Melanocyte of skin (primary cell): ENCODE measurements around the gene PELI3. TPM values are rescaled to one million over a fixed set of nuclear protein-coding genes. Genes with fewer than 3 reads are reported as not detected.

Experiments
- small RNA-seq, 2 donors: library from RNA; depleted of rRNA; stranded (forward); fragments of <200 nt; gene quantifications; one replicate each; pipeline ENCODE3, GENCODE V24; 2012
- total RNA-seq, 2 donors: library from RNA; depleted of rRNA; stranded (reverse); fragments of >200 nt; gene quantifications; 2 replicates each; pipeline ENCODE4 v1.2.3, GENCODE V29; 2012

PELI3 gene, protein sequence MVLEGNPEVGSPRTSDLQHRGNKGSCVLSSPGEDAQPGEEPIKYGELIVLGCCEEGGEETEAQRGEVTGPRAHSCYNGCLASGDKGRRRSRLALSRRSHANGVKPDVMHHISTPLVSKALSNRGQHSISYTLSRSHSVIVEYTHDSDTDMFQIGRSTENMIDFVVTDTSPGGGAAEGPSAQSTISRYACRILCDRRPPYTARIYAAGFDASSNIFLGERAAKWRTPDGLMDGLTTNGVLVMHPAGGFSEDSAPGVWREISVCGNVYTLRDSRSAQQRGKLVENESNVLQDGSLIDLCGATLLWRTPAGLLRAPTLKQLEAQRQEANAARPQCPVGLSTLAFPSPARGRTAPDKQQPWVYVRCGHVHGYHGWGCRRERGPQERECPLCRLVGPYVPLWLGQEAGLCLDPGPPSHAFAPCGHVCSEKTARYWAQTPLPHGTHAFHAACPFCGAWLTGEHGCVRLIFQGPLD
- total RNA-seq: 10 to 100 TPM; 12.0 to 17.2 TPM

GRCh38 chr11:66466225-66467033 lies at the start of gene PELI3:
Gene PELI3 (plus strand): TSS chr11:66466905. CDS start chr11:66468129, 1,224 bp downstream.

DNA sequence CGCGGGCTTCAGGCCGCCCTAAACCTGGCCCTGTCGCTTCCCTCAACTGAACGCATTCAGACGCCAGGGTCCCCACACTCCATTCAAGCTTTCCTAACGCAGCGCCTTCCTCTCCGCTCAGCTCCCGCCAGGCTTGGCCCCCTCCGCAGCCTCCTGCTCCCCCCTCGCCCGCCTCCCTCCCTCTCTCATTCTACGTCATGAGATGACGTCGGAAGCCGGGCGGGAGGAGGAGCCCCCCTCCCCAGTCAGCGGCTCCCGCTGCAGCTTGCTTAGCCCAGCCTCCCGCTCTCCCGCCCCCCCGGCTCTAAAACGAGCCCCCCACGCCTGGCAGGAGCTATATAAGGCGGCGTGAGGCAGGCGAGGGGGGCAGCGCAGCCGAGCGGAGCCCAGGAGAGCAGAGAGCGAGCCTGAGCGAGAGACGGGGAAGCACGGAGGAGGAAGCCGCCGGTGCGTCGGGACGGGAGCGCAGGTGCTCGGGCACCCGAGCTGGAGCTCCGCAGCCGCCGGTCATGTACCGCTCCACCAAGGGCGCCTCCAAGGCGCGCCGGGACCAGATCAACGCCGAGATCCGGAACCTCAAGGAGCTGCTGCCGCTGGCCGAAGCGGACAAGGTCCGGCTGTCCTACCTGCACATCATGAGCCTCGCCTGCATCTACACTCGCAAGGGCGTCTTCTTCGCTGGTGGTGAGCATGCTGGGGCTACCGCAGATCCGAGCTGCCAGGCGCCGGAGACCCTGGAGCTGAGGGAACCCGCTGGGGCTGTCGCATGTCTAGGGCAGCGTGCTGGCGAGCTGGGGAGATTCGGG lies 45.8 kb upstream of the PELI3 start, which contains the start of gene NPAS4:
TSS of gene NPAS4 (plus strand) at position 365 of the 806 bp plus-strand sequence. CDS start at position 510, 145 bp downstream.

GRCh38 chr11:66438504-66439466 lies 27.9 kb upstream of the PELI3 start, which contains the start of gene MRPL11:
Gene MRPL11 (minus strand): TSS chr11:66438848. CDS start chr11:66438754, 94 bp downstream.

DNA sequence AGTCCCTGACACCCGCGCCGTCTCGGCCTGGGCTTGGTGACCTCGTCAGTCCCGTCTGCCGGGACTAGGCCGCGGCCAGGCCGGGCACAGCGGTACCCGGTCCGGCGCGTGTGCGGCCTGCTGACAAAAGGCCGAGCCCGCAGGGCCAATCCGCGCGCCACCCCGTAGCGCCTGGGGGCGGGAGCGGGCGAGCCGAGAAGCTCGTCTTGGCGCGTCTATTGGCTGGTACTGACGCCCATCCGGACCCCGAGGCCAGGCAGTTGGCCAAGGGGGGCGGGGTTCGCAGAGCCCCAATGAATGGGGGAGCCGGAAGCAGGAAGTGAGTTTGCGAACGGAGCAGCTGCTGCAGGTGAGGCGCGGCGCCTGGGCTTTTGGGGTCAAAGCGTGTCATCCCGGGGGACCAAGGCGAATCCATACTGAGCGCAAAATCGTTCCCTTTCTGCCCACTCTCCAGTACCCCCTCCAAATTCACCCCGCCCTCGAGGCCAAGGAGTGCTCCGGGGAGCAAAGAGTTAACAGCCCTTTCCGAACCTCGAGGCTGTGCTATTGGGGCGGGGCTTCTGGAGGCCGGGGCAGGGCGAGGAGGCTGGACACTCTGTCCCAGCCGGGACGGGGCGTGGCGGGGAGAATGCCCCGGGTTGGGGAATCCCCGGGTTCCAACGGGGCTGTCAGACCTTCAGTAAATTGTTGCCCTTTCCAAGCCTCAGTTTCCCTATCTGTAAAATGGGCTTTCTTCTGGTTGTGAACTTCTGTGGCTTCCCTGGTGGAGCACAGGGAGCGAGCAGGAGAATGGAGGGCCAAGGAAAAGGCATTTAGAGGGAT lies 13.6 kb downstream of the PELI3 start, which contains the start of gene DPP3:
TSS of gene DPP3 (plus strand) at position 318 of the 822 bp plus-strand sequence. CDS start 1,767 bp downstream, outside the sequence.

DNA sequence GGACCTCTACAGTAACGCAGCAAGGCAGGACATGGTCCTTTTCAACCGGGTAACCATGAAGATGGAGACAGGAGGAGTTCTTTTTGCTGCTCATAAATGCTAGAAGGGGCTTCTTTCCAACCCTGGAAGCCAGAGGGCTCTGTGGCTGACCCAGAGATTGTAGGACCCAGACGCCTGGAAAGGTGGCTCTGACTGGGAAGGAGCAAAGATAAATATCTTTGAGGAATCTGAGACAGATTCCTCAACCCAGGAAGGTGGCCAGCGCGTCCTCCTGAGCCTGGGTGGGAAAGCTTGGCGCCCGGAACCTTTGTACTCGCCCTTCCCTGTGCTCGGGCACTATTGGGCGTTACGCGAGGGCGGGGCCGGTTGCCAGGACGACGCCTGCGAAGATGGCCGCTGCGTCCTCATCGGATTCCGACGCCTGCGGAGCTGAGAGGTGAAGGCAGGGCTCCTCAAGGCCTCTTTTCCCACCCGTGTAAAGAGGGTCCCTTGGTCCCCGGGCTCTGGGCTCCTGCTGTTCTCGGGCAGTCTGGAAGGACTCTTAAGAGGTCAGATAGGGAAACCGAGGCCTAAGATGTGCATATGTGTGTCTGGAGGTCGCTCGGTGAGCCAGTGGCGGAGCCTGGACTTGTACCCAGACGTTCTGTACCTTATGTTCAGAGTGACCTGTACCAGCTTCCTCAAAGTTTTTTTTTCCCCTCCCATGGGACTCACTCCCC lies 43.7 kb downstream of the PELI3 start, which contains the start of gene BBS1:
TSS of gene BBS1 (plus strand) at position 365 of the 719 bp plus-strand sequence. CDS start at position 390, 25 bp downstream.

Small RNA genes within 50 kb of the gene (small RNA-seq; reads per million reads assigned to genes)
- 0 reads per million in 2 donors for gene RF00416

Other genes with a start within 250 kb of the PELI3 start
- 10 to 100 TPM; 19.6 to 28.0 TPM for gene KLC2, start 209.2 kb upstream of the PELI3 start, total RNA-seq
- gene RAB1B, start 198.3 kb upstream of the PELI3 start, total RNA-seq: 100 to 1,000 TPM in 1 of 2 donors, 10 to 100 TPM in 1; 98.4 to 112 TPM
- gene CNIH2, start 188.7 kb upstream of the PELI3 start, total RNA-seq: under 1 TPM in 1 of 2 donors, not detected in 1; 0.34 TPM
- 100 to 1,000 TPM; 106 to 147 TPM for gene YIF1A, start 177.8 kb upstream of the PELI3 start, total RNA-seq
- under 1 TPM; under 0.01 TPM for gene TMEM151A, start 175.0 kb upstream of the PELI3 start, total RNA-seq
- 1 to 10 TPM in 1 of 2 donors, under 1 TPM in 1; 0.69 to 2.3 TPM for gene CD248, start 149.9 kb upstream of the PELI3 start, total RNA-seq
- gene RIN1, start 130.5 kb upstream of the PELI3 start, total RNA-seq: 10 to 100 TPM in 1 of 2 donors, 1 to 10 TPM in 1; 5.2 to 16.3 TPM
- gene BRMS1, start 121.8 kb upstream of the PELI3 start, total RNA-seq: 10 to 100 TPM; 55.4 to 92.6 TPM
- gene B4GAT1, start 119.3 kb upstream of the PELI3 start, total RNA-seq: 10 to 100 TPM; 35.0 to 51.3 TPM
- gene SLC29A2, start 95.1 kb upstream of the PELI3 start, total RNA-seq: under 1 TPM; 0.34 to 0.67 TPM
- not detected for gene NPAS4, start 45.9 kb upstream of the PELI3 start, total RNA-seq
- 10 to 100 TPM; 22.0 to 45.6 TPM for gene MRPL11, start 28.1 kb upstream of the PELI3 start, total RNA-seq
- 10 to 100 TPM; 73.6 to 75.0 TPM for gene DPP3, start 13.5 kb downstream of the PELI3 start, total RNA-seq
- 10 to 100 TPM; 21.3 to 33.0 TPM for gene BBS1, start 43.7 kb downstream of the PELI3 start, total RNA-seq
- 10 to 100 TPM; 10.7 to 13.8 TPM for gene ZDHHC24, start 79.1 kb downstream of the PELI3 start, total RNA-seq
- not detected for gene ACTN3, start 80.0 kb downstream of the PELI3 start, total RNA-seq
- 10 to 100 TPM; 28.3 to 46.1 TPM for gene CTSF, start 101.7 kb downstream of the PELI3 start, total RNA-seq
- under 1 TPM; 0.33 to 0.69 TPM for gene CCDC87, start 126.2 kb downstream of the PELI3 start, total RNA-seq
- 10 to 100 TPM; 25.5 to 40.0 TPM for gene CCS, start 126.3 kb downstream of the PELI3 start, total RNA-seq
- gene RBM14, start 149.7 kb downstream of the PELI3 start, total RNA-seq: 10 to 100 TPM; 25.5 to 41.3 TPM
- 100 to 1,000 TPM in 1 of 2 donors, 10 to 100 TPM in 1; 70.9 to 120 TPM for gene RBM4, start 171.8 kb downstream of the PELI3 start, total RNA-seq
- gene RBM4B, start 211.0 kb downstream of the PELI3 start, total RNA-seq: 10 to 100 TPM; 17.2 to 23.3 TPM